CD4-positive, alpha-beta T cell (primary cell): Measurements from ENCODE around the gene PLEKHG4B. TPM values are rescaled to one million over a fixed set of nuclear protein-coding genes. Genes with fewer than 3 reads are reported as not detected.

Experiments
- ATAC-seq: fragments of 200-7000 bp; cut with Tn5 transposase; one replicate; pipeline ENCODE4 v1.10.0; 2022; ENCODE audit warnings: mild to moderate bottlenecking; ENCODE audit not compliant: poor library complexity
- CTCF ChIA-PET: fragments of 350-600 bp; sonication (Branson Sonifier 250); formaldehyde crosslinking; loops from one replicate; lab custom pipeline; 2021; ENCODE audit warnings: antibody characterized with exemption, inconsistent platforms; lab: Charles Lee
- POLR2A ChIA-PET: fragments of 350-600 bp; sonication (Branson Sonifier 250); formaldehyde crosslinking; loops from one replicate; lab custom pipeline; 2021; ENCODE audit warnings: antibody characterized with exemption, inconsistent platforms; lab: Charles Lee
- DNase-seq, 14 experiments: peaks; one replicate each; pipeline ENCODE4 v3.0.0-alpha.2; 2013 to 2020; ENCODE audit warnings: mixed read lengths in 2 of 14
- H3K27ac ChIP-seq, 2 donors: one replicate each; pipeline versions ENCODE4 v1.5.1 to v1.7.0; 2013; ENCODE audit warnings: low read length in 2 of 2, low read depth in 1 of 2, mild to moderate bottlenecking in 1 of 2
- H3K27me3 ChIP-seq, 2 experiments: 1 replicate in 1 of 2; 2 replicates in 1 of 2; pipeline versions ENCODE4 v1.6.1 to v1.7.0; 2013; ENCODE audit warnings: low read length in 2 of 2, control low read depth in 1 of 2, mild to moderate bottlenecking in 1 of 2, moderate library complexity in 1 of 2; ENCODE audit not compliant: insufficient read depth in 2 of 2, control insufficient read depth in 1 of 2
- H3K36me3 ChIP-seq: one replicate; pipeline ENCODE4 v1.6.1; 2013; ENCODE audit warnings: low read length, control low read depth; ENCODE audit not compliant: insufficient read depth
- H3K4me1 ChIP-seq: one replicate; pipeline ENCODE4 v1.6.1; 2013; ENCODE audit warnings: low read length, control low read depth; ENCODE audit not compliant: insufficient read depth
- H3K4me3 ChIP-seq: one replicate; pipeline ENCODE4 v1.5.1; 2013; ENCODE audit warnings: mild to moderate bottlenecking, low read length, moderate library complexity
- H3K9me3 ChIP-seq, 2 experiments: 1 replicate in 1 of 2; 2 replicates in 1 of 2; pipeline versions ENCODE4 v1.6.1 to v1.7.0; 2013; ENCODE audit warnings: low read length in 2 of 2, mild to moderate bottlenecking in 2 of 2, control low read depth in 1 of 2, moderate library complexity in 1 of 2; ENCODE audit not compliant: control insufficient read depth in 1 of 2, insufficient read depth in 1 of 2
- H3K27ac Mint-ChIP-seq: one replicate; pipeline ENCODE4 v1.8.0; 2020; ENCODE audit warnings: mixed read lengths
- H3K27me3 Mint-ChIP-seq: one replicate; pipeline ENCODE4 v1.8.0; 2021; ENCODE audit warnings: mixed read lengths
- H3K36me3 Mint-ChIP-seq: one replicate; pipeline ENCODE4 v1.8.0; 2021; ENCODE audit warnings: low read depth, mixed read lengths
- H3K4me1 Mint-ChIP-seq: one replicate; pipeline ENCODE4 v1.8.0; 2021; ENCODE audit warnings: low read depth, mixed read lengths
- H3K4me3 Mint-ChIP-seq: one replicate; pipeline ENCODE4 v1.8.0; 2020; ENCODE audit warnings: mild to moderate bottlenecking, mixed read lengths
- H3K9me3 Mint-ChIP-seq: one replicate; pipeline ENCODE4 v1.8.0; 2020; ENCODE audit warnings: mixed read lengths
- CTCF ChIP-seq: fragments of 200-600 bp; IDR thresholded peaks from one replicate; pipeline ENCODE4 v1.8.0; 2022; ENCODE audit warnings: antibody characterized with exemption, mild to moderate bottlenecking
- intact Hi-C, 2 experiments: fragments of 100-400 bp; cut with DNase I in 1 of 2; cut with micrococcal nuclease in 1 of 2; formaldehyde crosslinking; loops; one replicate each; pipeline versions ENCODE4 v1.15.1 to v1.9.0; 2023 to 2025; cut with DNase I, micrococcal nuclease
- total RNA-seq, 174 experiments: library from RNA in 2 of 174; stranded (reverse) in 2 of 174; gene quantifications; one replicate each; pipeline ENCODE4 v1.2.3 and lab custom pipeline; 2021 to 2026

Gene PLEKHG4B
- total RNA-seq, 2 experiments from 2014 or later, result 0.17 to 0.36 TPM

- Mint-ChIP-seq H3K27ac (no peak overlapping the region), H3K4me1 (peaks cover 7% of the 10 kb centered on the region), H3K9me3 (no peaks in the 10 kb centered on the region), H3K36me3 (no peaks in the 10 kb centered on the region), H3K27me3 (peaks cover 7% of the 10 kb centered on the region), H3K4me3 (no peak overlapping the region)
- no peak for DNase-seq
- Histone ChIP-seq H3K4me1 (peaks cover 17% of the 10 kb centered on the region), H3K27me3 (peaks cover 4 to 5% of the 10 kb centered on the region in 2 experiments), H3K36me3 (no peaks in the 10 kb centered on the region), H3K4me3 (no peak overlapping the region), H3K27ac (no peak overlapping the region), H3K9me3 (peaks cover 0 to 8% of the 10 kb centered on the region in 2 experiments)
- ChIA-PET CTCF (no interaction called here), POLR2A (no interaction called here)
- ATAC-seq, result no peak
- intact Hi-C loops, result loop anchor here in 1 of 2 experiments (2.0 kb wide), 1 partner anchor 241 kb away; no protein-coding TSS in a partner anchor
- no peak for TF ChIP-seq CTCF
Observed at GRCh38 chr5:189976-190365, 98.0 kb downstream of the PLEKHG4B start.

GRCh38 chr5:190366-191035, 98.5 kb downstream of the PLEKHG4B start:
- Histone ChIP-seq H3K4me3 (no peak overlapping the region), H3K9me3 (peaks cover 0 to 8% of the 10 kb centered on the region in 2 experiments), H3K4me1 (peaks cover 17% of the 10 kb centered on the region), H3K27me3 (peaks cover 4 to 5% of the 10 kb centered on the region in 2 experiments), H3K36me3 (no peaks in the 10 kb centered on the region), H3K27ac (no peak overlapping the region)
- no peak overlapping the region for H3K27ac Mint-ChIP-seq
- H3K4me3 Mint-ChIP-seq, result no peak overlapping the region
- ChIA-PET CTCF (no interaction called here), POLR2A (interaction anchor here (1.2 kb wide), 1 partner anchor 27 kb away, joined by 4 read pairs; the partner anchor contains the start of genes CCDC127 and SDHA)
- DNase-seq (no peak), ATAC-seq (no peak)
- no peaks in the 10 kb centered on the region for H3K9me3 Mint-ChIP-seq
- intact Hi-C loops, result no loop called here
- TF ChIP-seq CTCF, result no peak
- H3K36me3 Mint-ChIP-seq, result no peaks in the 10 kb centered on the region
- H3K27me3 Mint-ChIP-seq, result peaks cover 7% of the 10 kb centered on the region
- H3K4me1 Mint-ChIP-seq, result peaks cover 7% of the 10 kb centered on the region

- Mint-ChIP-seq H3K27me3 (peaks cover 7% of the 10 kb centered on the region), H3K4me3 (peak within 1 kb of the TSS; percentile 34), H3K9me3 (no peaks in the 10 kb centered on the region), H3K36me3 (no peaks in the 10 kb centered on the region), H3K4me1 (peaks cover 7% of the 10 kb centered on the region), H3K27ac (no peak within 1 kb of the TSS)
- TF ChIP-seq CTCF, result no peak
- H3K9me3 ChIP-seq, result peaks cover 0 to 8% of the 10 kb centered on the region in 2 experiments
- H3K27ac ChIP-seq, result no peak within 1 kb of the TSS
- peaks cover 17% of the 10 kb centered on the region for H3K4me1 ChIP-seq
- no peaks in the 10 kb centered on the region for H3K36me3 ChIP-seq
- intact Hi-C loops, result no loop called here
- peak within 1 kb of the TSS; percentile 25 for H3K4me3 ChIP-seq
- POLR2A ChIA-PET, result interaction anchor here (1.2 kb wide), 1 partner anchor 27 kb away, joined by 4 read pairs; the partner anchor contains the start of genes CCDC127 and SDHA
- DNase-seq (peak in 8 of 14 experiments; percentile 10 to 48 (median 28)), ATAC-seq (no peak)
- peaks cover 4 to 5% of the 10 kb centered on the region in 2 experiments for H3K27me3 ChIP-seq
- CTCF ChIA-PET, result no interaction called here
Observed at GRCh38 chr5:191036-191948, 99.3 kb downstream of the PLEKHG4B start, which contains the start of gene LRRC14B. Gene LRRC14B (plus strand): TSS chr5:191495. CDS start chr5:191539, 44 bp downstream.
